SIG-M5 (cell line): ENCODE measurements around the gene GABPB2.

ENCODE experiments used
- DNase-seq: peaks from one replicate; lab custom pipeline; 2025; lab: John Stamatoyannopoulos, UW

Gene GABPB2

DNA sequence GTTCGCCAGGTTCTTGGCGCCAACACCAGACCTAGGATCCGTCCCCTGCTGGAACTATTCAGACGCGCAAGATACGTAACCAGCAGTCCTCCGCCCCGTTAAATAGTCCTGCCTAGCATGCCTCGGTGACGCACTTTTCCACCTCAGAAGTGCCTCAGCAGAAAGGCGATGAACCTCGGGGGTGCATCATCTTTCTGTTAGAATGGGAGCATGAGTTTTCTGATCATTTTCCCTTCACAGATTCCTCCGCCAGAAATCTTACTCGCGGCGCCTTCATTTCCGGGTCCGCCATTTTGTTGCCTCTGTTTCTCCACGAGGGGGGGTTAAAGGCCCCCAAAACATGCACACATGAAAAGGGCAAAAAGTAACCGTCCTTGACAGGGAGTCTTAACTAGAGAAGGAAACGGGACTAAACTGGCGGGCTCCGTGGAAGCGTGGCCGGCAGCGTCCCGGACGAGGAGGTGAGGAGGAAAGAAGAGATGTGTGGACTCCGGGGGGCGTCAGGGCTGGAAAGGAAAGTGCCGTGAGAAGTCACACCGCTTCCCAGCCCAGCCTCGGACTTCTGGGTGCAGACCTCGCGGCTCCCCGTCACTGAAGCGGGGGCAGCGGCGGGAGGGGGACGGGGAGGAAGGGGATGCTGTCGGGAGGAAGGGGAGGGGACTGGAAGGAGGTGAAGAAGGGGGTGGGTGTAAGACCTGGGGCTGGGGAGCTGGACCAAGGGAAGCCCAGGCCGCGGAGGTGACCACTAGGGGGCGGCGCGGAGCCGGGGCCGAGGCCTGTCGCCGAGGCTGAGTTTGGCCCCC, at the start of gene GABPB2:
Gene GABPB2, plus strand, starts transcription at position 288 of the 803 bp plus-strand sequence. CDS start 17,429 bp downstream, outside the sequence.
- peak; percentile 72 for DNase-seq

DNA sequence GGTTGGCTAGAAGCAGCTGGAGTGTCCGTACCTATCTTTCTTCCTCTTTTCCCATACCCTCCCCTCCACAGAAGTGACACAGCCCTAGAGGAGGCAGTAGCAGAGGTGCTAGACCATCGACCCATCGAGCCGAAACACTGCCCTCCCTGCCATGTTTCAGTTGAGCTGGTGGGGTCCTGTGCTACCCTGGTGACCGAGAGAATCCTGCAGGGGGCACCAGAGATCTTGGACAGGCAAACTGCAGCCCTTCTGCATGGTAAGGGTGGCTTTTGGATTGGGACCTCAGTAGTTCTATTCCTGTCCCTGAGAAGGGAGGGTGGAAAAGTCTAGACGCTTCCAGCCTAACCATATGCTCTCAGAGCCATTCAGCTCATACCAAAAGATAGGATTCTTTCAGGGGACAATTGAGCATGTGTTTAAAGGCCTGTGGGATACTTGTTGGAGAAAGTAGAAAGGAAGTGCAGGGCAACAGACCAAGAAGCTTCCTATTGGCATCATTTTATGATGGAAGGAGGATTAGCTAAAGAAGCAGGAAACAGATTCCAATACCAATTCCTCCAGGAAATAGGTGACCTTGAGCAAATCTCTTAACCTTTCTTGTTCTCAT, 45.9 kb upstream of the GABPB2 start:
- no peak for DNase-seq

DNA sequence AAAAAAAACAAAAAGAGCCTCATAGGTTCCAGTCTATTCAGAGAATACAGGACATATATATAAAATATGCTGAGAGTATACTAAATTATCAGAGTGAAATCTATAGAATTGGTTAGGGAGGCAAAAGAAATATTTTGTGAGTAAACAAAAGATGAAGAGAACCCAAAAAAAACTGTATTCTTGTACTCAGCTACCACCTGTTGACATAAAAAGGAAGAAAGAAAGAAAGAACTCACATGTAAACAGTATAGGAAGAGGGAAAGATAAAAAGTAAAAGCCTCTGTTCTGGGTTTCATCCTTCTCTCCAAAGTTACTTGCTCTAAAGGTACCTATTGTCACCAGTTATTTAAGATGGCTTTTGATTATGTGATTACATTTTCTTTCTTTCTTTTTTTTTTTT, 44.1 kb upstream of the GABPB2 start:
- DNase-seq: no peak

DNA sequence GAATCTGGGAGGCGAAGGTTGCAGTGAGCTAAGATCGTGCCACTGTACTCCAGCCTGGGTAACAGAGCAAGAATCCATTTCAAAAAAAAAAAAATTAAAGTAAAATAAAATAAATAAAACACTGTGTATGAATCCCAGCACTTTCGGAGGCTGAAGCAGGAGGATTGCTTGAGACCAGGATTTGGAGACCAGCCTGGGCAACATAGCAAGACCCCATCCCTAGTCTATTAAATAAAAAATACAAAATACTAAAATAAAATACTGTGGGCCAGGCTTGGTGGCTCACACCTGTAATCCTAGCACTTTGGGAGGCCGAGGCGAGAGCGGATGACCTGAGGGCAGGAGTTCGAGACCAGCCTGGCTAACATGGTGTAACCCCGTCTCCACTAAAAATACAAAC, 38.4 kb upstream of the GABPB2 start:
- no peak for DNase-seq

DNA sequence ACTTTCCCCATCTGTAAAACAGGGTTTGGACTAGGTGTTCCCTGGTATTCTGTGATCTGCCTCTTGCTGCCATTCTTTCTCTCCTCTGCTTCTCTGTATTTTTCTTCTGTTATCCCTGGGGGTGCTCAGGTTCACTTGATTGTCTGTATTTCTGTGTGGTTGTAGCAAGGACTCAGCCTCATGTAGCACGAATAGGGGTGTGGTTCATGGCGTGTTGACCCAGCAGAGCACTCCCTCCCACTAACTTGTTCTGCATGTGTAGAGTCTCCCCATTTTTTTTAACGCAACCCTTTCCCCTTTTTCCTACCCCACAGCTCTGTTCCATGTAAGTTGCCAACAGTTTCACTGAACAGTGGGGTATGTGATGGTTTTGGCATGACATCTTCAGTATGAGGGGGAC, 35.4 kb upstream of the GABPB2 start:
- no peak for DNase-seq

DNA sequence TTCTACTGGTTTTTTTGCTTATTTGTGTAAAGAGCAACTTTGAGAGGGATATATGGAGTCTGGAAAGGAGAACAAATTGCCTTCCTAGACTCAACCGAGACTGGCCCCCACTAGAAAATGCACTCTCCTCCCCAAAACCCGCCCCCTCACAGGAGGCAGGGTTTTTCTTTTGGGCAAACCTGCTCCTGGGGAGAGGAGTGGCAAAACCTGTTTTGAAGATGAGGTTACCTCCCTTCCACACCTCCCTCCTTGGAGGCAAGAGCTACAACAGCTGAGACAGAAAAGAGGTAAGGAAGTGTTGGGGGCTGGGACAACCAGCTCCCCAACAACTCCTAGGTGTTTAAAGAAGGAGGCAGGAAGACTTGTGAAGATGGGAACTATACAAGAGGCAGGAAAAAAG, 34.2 kb upstream of the GABPB2 start, which contains the start of gene BNIPL:
Gene BNIPL, plus strand, starts transcription at position 231 of the 400 bp plus-strand sequence. Its CDS starts 140 bp downstream, at position 371.
- no peak for DNase-seq

DNA sequence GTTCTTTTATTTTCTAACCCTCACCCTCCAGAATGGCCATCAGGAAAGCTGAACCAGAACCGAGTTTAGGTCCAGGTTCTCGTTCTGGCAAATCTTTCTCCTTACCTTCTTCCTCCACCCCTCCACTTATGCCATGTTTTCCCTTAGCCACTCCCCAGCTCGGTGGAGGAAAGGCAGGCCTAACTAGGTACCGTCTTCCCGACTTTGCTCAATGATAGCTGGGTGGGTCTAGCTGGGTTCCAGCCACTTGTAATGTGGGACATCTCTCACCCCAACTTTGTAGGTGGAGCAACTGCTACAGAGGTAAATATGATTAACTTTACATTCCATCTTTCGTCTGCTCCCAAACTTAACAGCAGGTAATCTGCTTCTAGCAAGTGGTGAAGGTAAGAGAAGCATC, 33.5 kb upstream of the GABPB2 start:
- DNase-seq: no peak

GRCh38 chr1:151039521-151039920, 31.0 kb upstream of the GABPB2 start:
- DNase-seq: no peak

DNA sequence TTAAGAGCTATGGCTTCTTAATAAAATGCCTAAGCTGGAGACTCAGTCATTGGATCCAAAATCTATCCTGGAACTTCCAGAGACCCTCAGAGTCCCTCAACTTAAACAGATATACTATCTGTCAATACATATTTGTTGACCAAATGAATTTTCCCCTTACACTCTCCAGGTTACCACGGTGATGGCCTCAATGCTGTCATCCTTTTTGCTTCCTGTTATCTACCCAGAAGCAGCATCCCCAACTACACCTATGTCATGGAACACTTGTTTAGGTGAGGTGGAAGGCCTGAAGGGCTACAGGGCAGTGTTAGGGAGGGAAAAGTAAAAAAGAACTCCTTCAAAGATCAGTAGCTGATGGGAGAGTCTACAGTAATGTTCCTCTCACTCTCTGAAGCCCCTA, 27.4 kb upstream of the GABPB2 start:
- DNase-seq: no peak

DNA sequence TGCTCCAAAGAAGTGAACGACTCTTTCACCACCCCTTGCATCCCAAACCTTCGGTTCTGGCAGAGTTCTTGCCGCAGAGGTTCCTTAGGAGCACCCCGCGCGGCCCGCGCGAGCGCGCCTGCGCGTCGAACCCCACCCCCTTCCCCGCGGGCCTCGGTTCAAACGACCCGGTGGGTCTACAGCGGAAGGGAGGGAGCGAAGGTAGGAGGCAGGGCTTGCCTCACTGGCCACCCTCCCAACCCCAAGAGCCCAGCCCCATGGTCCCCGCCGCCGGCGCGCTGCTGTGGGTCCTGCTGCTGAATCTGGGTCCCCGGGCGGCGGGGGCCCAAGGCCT, 23.0 kb upstream of the GABPB2 start, which contains the start of gene C1orf56:
Gene C1orf56, plus strand, starts transcription at position 161 of the 334 bp plus-strand sequence. Its CDS starts 97 bp downstream, at position 258.
- DNase-seq: no peak

DNA sequence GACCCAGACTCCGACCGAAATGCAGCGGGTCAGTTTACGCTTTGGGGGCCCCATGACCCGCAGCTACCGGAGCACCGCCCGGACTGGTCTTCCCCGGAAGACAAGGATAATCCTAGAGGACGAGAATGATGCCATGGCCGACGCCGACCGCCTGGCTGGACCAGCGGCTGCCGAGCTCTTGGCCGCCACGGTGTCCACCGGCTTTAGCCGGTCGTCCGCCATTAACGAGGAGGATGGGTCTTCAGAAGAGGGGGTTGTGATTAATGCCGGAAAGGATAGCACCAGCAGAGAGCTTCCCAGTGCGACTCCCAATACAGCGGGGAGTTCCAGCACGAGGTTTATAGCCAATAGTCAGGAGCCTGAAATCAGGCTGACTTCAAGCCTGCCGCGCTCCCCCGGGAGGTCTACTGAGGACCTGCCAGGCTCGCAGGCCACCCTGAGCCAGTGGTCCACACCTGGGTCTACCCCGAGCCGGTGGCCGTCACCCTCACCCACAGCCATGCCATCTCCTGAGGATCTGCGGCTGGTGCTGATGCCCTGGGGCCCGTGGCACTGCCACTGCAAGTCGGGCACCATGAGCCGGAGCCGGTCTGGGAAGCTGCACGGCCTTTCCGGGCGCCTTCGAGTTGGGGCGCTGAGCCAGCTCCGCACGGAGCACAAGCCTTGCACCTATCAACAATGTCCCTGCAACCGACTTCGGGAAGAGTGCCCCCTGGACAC, 22.5 kb upstream of the GABPB2 start:
- DNase-seq: no peak

GRCh38 chr1:151048645-151049032, 21.9 kb upstream of the GABPB2 start:
- DNase-seq: no peak

DNA sequence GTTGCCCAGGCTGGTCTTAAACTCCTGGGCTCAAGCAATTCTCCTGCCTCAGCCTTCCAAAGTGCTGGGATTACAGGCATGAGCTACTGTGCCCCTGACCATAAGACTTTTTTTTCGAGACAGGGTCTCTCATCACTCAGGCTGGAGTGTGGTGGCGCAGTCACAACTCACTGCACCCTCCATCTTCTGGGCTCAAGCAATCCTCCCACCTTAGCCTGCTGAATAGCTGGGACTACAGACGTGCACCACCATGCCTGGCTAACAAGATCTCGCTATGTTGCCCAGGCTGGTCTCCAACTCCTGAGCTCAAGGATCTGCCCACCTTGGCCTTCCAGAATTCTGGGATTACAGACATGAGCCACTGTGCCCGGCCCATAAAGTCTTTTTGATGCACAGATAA, 21.1 kb upstream of the GABPB2 start:
- no peak for DNase-seq

DNA sequence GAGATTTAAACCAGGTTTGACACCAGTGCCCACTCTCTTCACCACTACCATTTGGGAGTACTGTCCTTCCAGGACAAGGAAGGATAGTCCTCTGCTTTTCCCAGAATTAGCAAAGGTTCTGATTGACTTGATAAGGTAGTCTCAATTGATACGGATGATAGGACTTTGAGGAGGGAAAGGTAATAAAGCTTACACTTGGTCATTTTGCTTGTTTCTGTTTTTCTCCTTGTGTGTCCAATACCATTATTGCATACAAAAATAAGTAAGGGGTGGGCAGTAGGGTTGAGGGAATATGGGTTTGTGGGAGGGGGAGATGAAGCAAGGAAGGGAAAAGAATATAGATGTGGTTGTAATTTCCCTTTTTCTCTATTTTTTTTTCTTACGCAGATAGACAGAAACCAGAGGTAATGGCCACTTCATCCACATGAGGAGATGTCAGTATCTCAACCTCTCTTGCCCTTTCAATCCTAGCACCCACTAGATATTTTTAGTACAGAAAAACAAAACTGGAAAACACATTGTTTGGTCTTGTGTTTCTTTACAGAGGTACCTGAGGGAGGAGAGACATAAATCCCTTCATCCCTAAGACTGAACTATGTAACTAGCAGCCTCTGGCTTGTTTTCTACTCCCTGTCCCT, 20.4 kb upstream of the GABPB2 start:
- no peak for DNase-seq

DNA sequence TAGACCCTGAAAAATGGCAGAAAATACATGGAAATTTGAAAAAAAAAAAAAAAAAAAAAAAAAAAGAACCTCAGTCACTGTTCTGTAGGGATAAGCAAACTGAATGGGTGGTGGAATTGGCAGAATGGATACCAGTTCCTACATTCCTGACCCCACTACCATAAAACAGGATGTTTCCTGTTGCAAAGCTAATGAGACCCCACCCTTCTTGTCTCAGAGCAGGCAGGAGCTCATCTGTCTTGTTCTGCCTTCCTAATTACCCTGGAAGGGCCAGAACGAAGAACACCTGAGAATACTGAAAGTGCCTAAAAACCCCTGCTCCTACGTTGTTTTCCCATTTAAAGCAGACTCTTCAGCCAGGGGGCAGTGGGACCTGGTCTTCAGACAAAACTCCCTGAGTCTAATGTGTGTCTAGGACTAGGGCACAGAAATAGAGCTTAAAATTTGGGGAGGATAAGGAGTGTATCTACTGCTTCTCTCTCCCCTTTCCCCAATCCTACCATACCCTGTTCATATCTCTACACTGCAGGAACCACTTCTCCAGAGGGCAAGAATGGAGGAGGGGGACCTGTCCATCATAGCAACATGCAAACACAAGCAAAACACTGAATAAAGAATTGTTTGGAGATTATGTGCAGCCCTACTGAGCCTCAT, 19.1 kb upstream of the GABPB2 start:
- no peak for DNase-seq

DNA sequence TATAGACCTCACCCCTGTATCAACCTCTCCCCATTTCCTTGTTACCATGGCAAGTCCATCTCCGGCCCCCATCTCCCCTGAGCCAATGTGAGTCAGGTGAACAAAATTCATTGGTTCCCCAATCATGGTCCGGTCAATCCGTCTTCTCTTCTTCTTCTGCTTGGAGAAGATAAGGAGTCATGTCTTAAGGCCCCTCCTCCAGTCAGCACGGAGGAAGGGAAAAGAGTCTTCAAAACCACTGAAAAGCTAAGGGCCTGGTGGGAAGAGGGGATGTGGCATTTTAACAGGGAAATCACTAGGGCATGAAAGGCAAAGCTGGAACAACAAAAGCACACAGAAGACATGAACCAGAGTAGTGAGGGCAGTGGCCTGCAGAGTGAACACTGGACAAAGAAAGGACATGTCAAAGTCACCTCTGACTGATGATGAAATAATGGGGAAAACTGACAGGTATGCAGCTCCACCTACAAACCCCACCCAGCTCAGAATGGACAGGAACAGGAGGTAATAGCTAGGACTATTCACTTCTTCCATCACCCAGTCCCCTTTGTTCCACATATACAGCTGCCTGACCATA, 15.5 kb upstream of the GABPB2 start:
- DNase-seq: no peak

GRCh38 chr1:151055581-151055980, 15.0 kb upstream of the GABPB2 start:
- no peak for DNase-seq

DNA sequence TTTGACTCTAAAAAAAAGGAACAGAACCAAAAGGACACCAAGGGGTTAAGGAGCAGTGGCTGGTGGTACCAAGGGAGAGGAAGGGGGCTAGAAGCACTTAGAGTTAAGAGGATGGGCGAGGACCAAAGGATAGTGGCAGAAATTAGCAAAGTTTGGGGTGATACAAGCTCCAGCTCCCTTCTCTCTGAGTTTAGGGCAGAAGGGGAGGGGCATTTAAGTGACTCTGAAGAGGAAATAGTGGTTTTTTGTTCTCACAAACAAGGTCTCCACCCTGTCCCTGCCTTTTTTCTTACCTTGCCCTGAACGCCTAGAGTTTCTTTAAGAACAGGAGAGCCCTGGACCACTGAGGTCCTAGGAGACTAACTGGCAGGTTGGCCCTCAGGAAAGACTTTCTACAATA, 14.4 kb upstream of the GABPB2 start:
- DNase-seq: no peak

GRCh38 chr1:151058692-151059091, 11.9 kb upstream of the GABPB2 start:
- no peak for DNase-seq

GRCh38 chr1:151059109-151060006, 11.2 kb upstream of the GABPB2 start, which contains the start of gene CDC42SE1:
Gene CDC42SE1, minus strand, starts transcription at chr1:151059622. Its CDS starts 3,892 bp downstream, at chr1:151055730.
- DNase-seq: peak; percentile 63
